A673 (cell line): Measurements from ENCODE around the gene RASD2. TPM values are rescaled to one million over a fixed set of nuclear protein-coding genes. Genes with fewer than 3 reads are reported as not detected.
A peak's percentile ranks its signal among the peaks of the same experiment; 100 is the strongest.

Experiments
- BruUV-seq: library from RNA; stranded (reverse); fragments of 400-500 nt; replicated peaks from 2 replicates; lab custom pipeline; 2021; lab: Mats Ljungman, UMichigan
- CTCF ChIA-PET: fragments of 300-600 bp; sonication (Branson Sonifier 250); formaldehyde crosslinking; loops from one replicate; lab custom pipeline; 2022; ENCODE audit warnings: antibody characterized with exemption; lab: Charles Lee
- POLR2A ChIA-PET: fragments of 300-600 bp; sonication (Branson Sonifier 250); formaldehyde crosslinking; loops from one replicate; lab custom pipeline; 2022; ENCODE audit warnings: antibody characterized with exemption; ENCODE audit not compliant: low non-redundant PET; lab: Charles Lee
- DNase-seq: peaks from one replicate; pipeline ENCODE4 v3.0.0-alpha.2; 2015; ENCODE audit warnings: low spot score
- H3K27ac ChIP-seq: fragments of 200-600 bp; sonication (generic); 2 replicates; pipeline ENCODE4 v1.5.1; 2016; ENCODE audit warnings: mixed run types, low read depth, mild to moderate bottlenecking, mixed read lengths, antibody characterized with exemption, low read length; ENCODE audit not compliant: poor library complexity, severe bottlenecking
- H3K27me3 ChIP-seq: fragments of 200-600 bp; sonication (generic); replicated peaks from 2 replicates; pipeline ENCODE4 v1.6.1; 2017; ENCODE audit warnings: mixed run types, low read depth, mild to moderate bottlenecking, mixed read lengths, antibody characterized with exemption, low read length; ENCODE audit not compliant: insufficient read depth, poor library complexity
- H3K36me3 ChIP-seq: fragments of 200-600 bp; sonication (generic); 2 replicates; pipeline ENCODE4 v1.6.1; 2016; ENCODE audit warnings: mixed run types, mild to moderate bottlenecking, mixed read lengths, antibody characterized with exemption, low read length; ENCODE audit not compliant: insufficient read depth, poor library complexity, severe bottlenecking
- H3K4me1 ChIP-seq: fragments of 200-600 bp; sonication (generic); 2 replicates; pipeline ENCODE4 v1.6.1; 2017; ENCODE audit warnings: mixed run types, mild to moderate bottlenecking, mixed read lengths, antibody characterized with exemption, low read length; ENCODE audit not compliant: insufficient read depth, poor library complexity, severe bottlenecking
- H3K4me3 ChIP-seq: fragments of 200-600 bp; sonication (generic); 2 replicates; pipeline ENCODE4 v1.5.1; 2016; ENCODE audit warnings: low read depth, mixed run types, mild to moderate bottlenecking, mixed read lengths, low read length; ENCODE audit not compliant: poor library complexity, severe bottlenecking
- H3K9me3 ChIP-seq: fragments of 200-600 bp; sonication (generic); 2 replicates; pipeline ENCODE4 v1.6.1; 2016; ENCODE audit warnings: mixed run types, low read depth, mild to moderate bottlenecking, mixed read lengths, antibody characterized with exemption, low read length; ENCODE audit not compliant: poor library complexity, severe bottlenecking
- CTCF ChIP-seq: fragments of 300-800, 200-600 bp; sonication (generic); conservative IDR thresholded peaks from 2 replicates; pipeline ENCODE4 v1.5.1; 2017; ENCODE audit warnings: low read depth, mild to moderate bottlenecking, antibody characterized with exemption, low read length, moderate library complexity, mixed read lengths
- EZH2 ChIP-seq: fragments of 200-600 bp; sonication (generic); IDR thresholded peaks from 2 replicates; pipeline ENCODE4 v1.6.1; 2017; ENCODE audit warnings: borderline replicate concordance, low read depth, mild to moderate bottlenecking, mixed read lengths, antibody characterized with exemption, low read length; ENCODE audit not compliant: poor library complexity, severe bottlenecking
- intact Hi-C: fragments of 100-400 bp; cut with micrococcal nuclease; formaldehyde crosslinking; loops from one replicate; pipeline ENCODE4 v1.10.0; 2022; ENCODE audit not compliant: unreplicated experiment
- total RNA-seq: library from RNA; stranded (reverse); gene quantifications from 2 replicates; pipeline ENCODE4 v1.2.3, GENCODE V29; 2021

Gene RASD2
- total RNA-seq, 1 experiment from 2014 or later = 1.3 TPM

- H3K27me3 ChIP-seq = no peaks in the 10 kb centered on the region
- intact Hi-C loops = no loop called here
- CTCF ChIA-PET = no interaction called here
- H3K27ac ChIP-seq = no peak overlapping the region
- peaks cover 34% of the 10 kb centered on the region for H3K4me1 ChIP-seq
- DNase-seq = no peak
- H3K4me3 ChIP-seq = no peak overlapping the region
- no TSS peak for BruUV-seq
- no peaks in the 10 kb centered on the region for H3K9me3 ChIP-seq
- H3K36me3 ChIP-seq = no peaks in the 10 kb centered on the region
- TF ChIP-seq EZH2 (no peak), CTCF (no peak)
- POLR2A ChIA-PET = no interaction called here
Measured at GRCh38 chr22:35558719-35559118, 18.1 kb downstream of the RASD2 start.

- DNase-seq = peak; percentile 33
- H3K36me3 ChIP-seq = no peaks in the 10 kb centered on the region
- H3K27ac ChIP-seq = no peak overlapping the region
- H3K9me3 ChIP-seq = no peaks in the 10 kb centered on the region
- H3K4me1 ChIP-seq = peaks cover 37% of the 10 kb centered on the region
- ChIA-PET POLR2A (no interaction called here), CTCF (no interaction called here)
- no TSS peak for BruUV-seq
- intact Hi-C loops = loop anchor here (5.0 kb wide), 1 partner anchor 102 kb away; no protein-coding TSS in a partner anchor
- no peak for TF ChIP-seq EZH2
- no peak for TF ChIP-seq CTCF
- H3K27me3 ChIP-seq = no peaks in the 10 kb centered on the region
- H3K4me3 ChIP-seq = no peak overlapping the region
Measured at GRCh38 chr22:35559354-35560005, 18.8 kb downstream of the RASD2 start.

- Histone ChIP-seq H3K9me3 (no peaks in the 10 kb centered on the region), H3K4me1 (peaks cover 37% of the 10 kb centered on the region), H3K36me3 (no peaks in the 10 kb centered on the region), H3K4me3 (no peak overlapping the region), H3K27me3 (no peaks in the 10 kb centered on the region), H3K27ac (no peak overlapping the region)
- POLR2A ChIA-PET = no interaction called here
- no TSS peak for BruUV-seq
- no peak for DNase-seq
- CTCF ChIA-PET = no interaction called here
- no peak for TF ChIP-seq CTCF
- no peak for TF ChIP-seq EZH2
- intact Hi-C loops = loop anchor here (5.0 kb wide), 1 partner anchor 103 kb away; no protein-coding TSS in a partner anchor
Measured at GRCh38 chr22:35560366-35560765, 19.7 kb downstream of the RASD2 start.
